WTC11 (cell line): ENCODE data around the gene DMGDH. TPM values are rescaled to one million over a fixed set of nuclear protein-coding genes. Genes with fewer than 3 reads are reported as not detected.
A peak's percentile ranks its signal among the peaks of the same experiment; 100 is the strongest.

ENCODE experiments used
- ATAC-seq: fragments of 200-7000 bp; cut with Tn5 transposase; 2 replicates; pipeline ENCODE4 v1.10.0; 2021; ENCODE audit warnings: mild to moderate bottlenecking, moderate library complexity
- CTCF ChIA-PET: fragments of 300-600 bp; sonication (Branson Sonifier 250); formaldehyde crosslinking; loops from one replicate; lab custom pipeline; 2021; ENCODE audit warnings: antibody characterized with exemption; lab: Charles Lee
- POLR2A ChIA-PET: fragments of 350-600 bp; sonication (Branson Sonifier 250); formaldehyde crosslinking; loops from one replicate; lab custom pipeline; 2021; ENCODE audit warnings: antibody characterized with exemption; lab: Charles Lee
- DNase-seq: peaks from one replicate; pipeline ENCODE4 v3.0.0; 2021; ENCODE audit warnings: low spot score
- H3K27ac Mint-ChIP-seq: 2 replicates; pipeline ENCODE4 v1.8.0; 2021; ENCODE audit warnings: mixed read lengths
- H3K27me3 Mint-ChIP-seq: 2 replicates; pipeline ENCODE4 v1.8.0; 2021; ENCODE audit warnings: low read depth, mild to moderate bottlenecking, moderate library complexity, mixed read lengths
- H3K36me3 Mint-ChIP-seq: 2 replicates; pipeline ENCODE4 v1.8.0; 2021; ENCODE audit warnings: mixed read lengths
- H3K4me1 Mint-ChIP-seq: 2 replicates; pipeline ENCODE4 v1.8.0; 2022; ENCODE audit warnings: mixed read lengths
- H3K4me3 Mint-ChIP-seq: 2 replicates; pipeline ENCODE4 v1.8.0; 2021; ENCODE audit warnings: mild to moderate bottlenecking, moderate library complexity, mixed read lengths
- H3K9me3 Mint-ChIP-seq: 2 replicates; pipeline ENCODE4 v1.8.0; 2021; ENCODE audit warnings: mixed read lengths
- AR ChIP-seq: fragments of 250-450 bp; sonication (Bioruptor Pico); IDR thresholded peaks from 2 replicates; pipeline ENCODE4 v1.9.0; 2021; ENCODE audit warnings: mild to moderate bottlenecking
- ATF6 ChIP-seq: sonication (generic); formaldehyde crosslinking; IDR thresholded peaks from 2 replicates; pipeline ENCODE4 v1.8.1; 2023; ENCODE audit warnings: mild to moderate bottlenecking, missing genetic modification reagents
- CTCF ChIP-seq: fragments of 200-600 bp; IDR thresholded peaks from 2 replicates; pipeline ENCODE4 v1.8.0; 2022; ENCODE audit warnings: antibody characterized with exemption
- FOXP4 ChIP-seq: sonication (generic); formaldehyde crosslinking; IDR thresholded peaks from 2 replicates; pipeline ENCODE4 v1.8.0; 2022; ENCODE audit warnings: mild to moderate bottlenecking, missing genetic modification reagents
- GABPB1 ChIP-seq: sonication (generic); formaldehyde crosslinking; IDR thresholded peaks from 2 replicates; pipeline ENCODE4 v1.8.1; 2023; ENCODE audit warnings: mild to moderate bottlenecking, missing genetic modification reagents
- JUN ChIP-seq: sonication (generic); formaldehyde crosslinking; IDR thresholded peaks from 2 replicates; pipeline ENCODE4 v1.8.0; 2023; ENCODE audit warnings: mild to moderate bottlenecking, missing genetic modification reagents
- NR3C1 ChIP-seq: sonication (generic); formaldehyde crosslinking; conservative IDR thresholded peaks from 2 replicates; pipeline ENCODE4 v1.8.1; 2023; ENCODE audit warnings: low read depth, mild to moderate bottlenecking, missing genetic modification reagents
- RELA ChIP-seq: sonication (generic); formaldehyde crosslinking; IDR thresholded peaks from 2 replicates; pipeline ENCODE4 v1.8.1; 2022; ENCODE audit warnings: missing genetic modification reagents, mild to moderate bottlenecking, borderline replicate concordance
- total RNA-seq: library from RNA; stranded (reverse); gene quantifications from 3 replicates; pipeline ENCODE4 v1.2.3, GENCODE V29; 2021

The DMGDH gene
- total RNA-seq, 1 experiment from 2014 or later = 0.35 TPM

GRCh38 chr5:79030663-79031484 lies 38.6 kb downstream of the DMGDH start:
- no peaks in the 10 kb centered on the region for H3K4me1 Mint-ChIP-seq
- no peak overlapping the region for H3K27ac Mint-ChIP-seq
- no peaks in the 10 kb centered on the region for H3K9me3 Mint-ChIP-seq
- no peak overlapping the region for H3K4me3 Mint-ChIP-seq
- ChIA-PET POLR2A (no interaction called here), CTCF (interaction anchor here (2.7 kb wide), 1 partner anchor 102 kb away, joined by 12 read pairs; no protein-coding TSS in a partner anchor)
- DNase-seq (no peak), ATAC-seq (no peak)
- TF ChIP-seq ATF6 (CRISPR knock-in tag) (no peak), AR (CRISPR knock-in tag) (no peak), RELA (CRISPR knock-in tag) (no peak)
- no peaks in the 10 kb centered on the region; the same call in 1 of the 2 replicates for H3K27me3 Mint-ChIP-seq
- no peaks in the 10 kb centered on the region for H3K36me3 Mint-ChIP-seq

- peak overlapping the region; percentile 55 for H3K4me3 Mint-ChIP-seq
- H3K36me3 Mint-ChIP-seq = no peaks in the 10 kb centered on the region
- POLR2A ChIA-PET = no interaction called here
- no peaks in the 10 kb centered on the region for H3K9me3 Mint-ChIP-seq
- H3K27me3 Mint-ChIP-seq = no peaks in the 10 kb centered on the region; the same call in 1 of the 2 replicates
- H3K27ac Mint-ChIP-seq = no peak overlapping the region
- H3K4me1 Mint-ChIP-seq = peaks cover 20% of the 10 kb centered on the region
- peak; percentile 53 for ATAC-seq
- no peak for TF ChIP-seq NR3C1 (CRISPR knock-in tag)
- TF ChIP-seq FOXP4 = no peak
- TF ChIP-seq CTCF = peak; percentile 96
- TF ChIP-seq, all 79 proteins: peak for 1
- DNase-seq = peak; percentile 70
- CTCF ChIA-PET = interaction anchor here (0.6 to 8.5 kb wide), 62 partner anchors 9 to 1058 kb away, joined by 3 to 358 read pairs (median 4); partner anchors contain the start of genes ARSB and BHMT
Observed at GRCh38 chr5:79025054-79025472, 44.4 kb downstream of the DMGDH start.

GRCh38 chr5:79023947-79024346 lies 45.5 kb downstream of the DMGDH start:
- Mint-ChIP-seq H3K27ac (no peak overlapping the region), H3K9me3 (no peaks in the 10 kb centered on the region), H3K4me3 (no peak overlapping the region)
- TF ChIP-seq GABPB1 (peak; percentile 23; the same call in 1 of the 2 replicates), JUN (CRISPR knock-in tag) (no peak)
- TF ChIP-seq, all 79 proteins: peak for 1
- peaks cover 20% of the 10 kb centered on the region for H3K4me1 Mint-ChIP-seq
- POLR2A ChIA-PET = no interaction called here
- no peak for ATAC-seq
- CTCF ChIA-PET = interaction anchor here (1.5 to 8.5 kb wide), 6 partner anchors 11 to 125 kb away, joined by 3 to 358 read pairs (median 14); no protein-coding TSS in a partner anchor
- no peak for DNase-seq
- no peaks in the 10 kb centered on the region for H3K36me3 Mint-ChIP-seq
- no peaks in the 10 kb centered on the region; the same call in 1 of the 2 replicates for H3K27me3 Mint-ChIP-seq
